IMR-90 (cell line): ENCODE data around the gene SLC35G6. TPM values are rescaled to one million over a fixed set of nuclear protein-coding genes. Genes with fewer than 3 reads are reported as not detected.

ENCODE experiments used
- ATAC-seq: fragments of 200-7000 bp; cut with Tn5 transposase; 2 replicates; pipeline ENCODE4 v1.9.1; 2020; ENCODE audit warnings: low read depth, mild to moderate bottlenecking, moderate library complexity
- BruUV-seq: library from RNA; stranded (reverse); fragments of 400-500 nt; replicated peaks from 2 replicates; lab custom pipeline; 2021; lab: Mats Ljungman, UMichigan
- CTCF ChIA-PET: fragments of 300-600 bp; formaldehyde crosslinking; extraction: SDS; loops from one replicate; lab custom pipeline; 2021; ENCODE audit warnings: antibody characterized with exemption; lab: Yijun Ruan, JAX
- POLR2A ChIA-PET: fragments of 300-600 bp; sonication (Branson Sonifier 250); formaldehyde crosslinking; loops from one replicate; lab custom pipeline; 2022; ENCODE audit warnings: antibody characterized with exemption; ENCODE audit not compliant: unreplicated experiment; lab: Charles Lee
- DNase-seq: peaks from one replicate; pipeline ENCODE4 v3.0.0; 2013
- H2AFZ ChIP-seq: replicated peaks from 2 replicates; pipeline ENCODE3; 2013; ENCODE audit warnings: low read length, mild to moderate bottlenecking; ENCODE audit not compliant: poor library complexity
- H2AK5ac ChIP-seq: 2 replicates; pipeline ENCODE4 v1.6.1; 2013; ENCODE audit warnings: low read depth, low read length, inconsistent platforms
- H2AK9ac ChIP-seq: replicated peaks from 2 replicates; pipeline ENCODE3; 2013; ENCODE audit warnings: mild to moderate bottlenecking, low read depth, low read length, moderate library complexity; ENCODE audit not compliant: poor library complexity
- H2BK120ac ChIP-seq: 2 replicates; pipeline ENCODE4 v1.6.1; 2013; ENCODE audit warnings: low read depth, low read length, inconsistent platforms
- H2BK15ac ChIP-seq: 3 replicates; pipeline ENCODE4 v1.6.1; 2013; ENCODE audit warnings: low read depth, low read length, inconsistent platforms
- H2BK20ac ChIP-seq: 2 replicates; pipeline ENCODE4 v1.6.1; 2013; ENCODE audit warnings: low read depth, mild to moderate bottlenecking, inconsistent platforms, low read length, moderate library complexity
- H2BK5ac ChIP-seq: 2 replicates; pipeline ENCODE4 v1.6.1; 2013; ENCODE audit warnings: mild to moderate bottlenecking, low read depth, low read length, inconsistent platforms; ENCODE audit not compliant: poor library complexity, severe bottlenecking
- H3K14ac ChIP-seq: replicated peaks from 2 replicates; pipeline ENCODE4 v1.6.1; 2013; ENCODE audit warnings: low read depth, low read length, inconsistent platforms
- H3K18ac ChIP-seq: 2 replicates; pipeline ENCODE4 v1.6.1; 2013; ENCODE audit warnings: low read depth, low read length, control low read depth
- H3K23ac ChIP-seq: 2 replicates; pipeline ENCODE4 v1.6.1; 2013; ENCODE audit warnings: low read depth, low read length, inconsistent platforms
- H3K27ac ChIP-seq: 2 replicates; pipeline ENCODE4 v1.5.1; 2013; ENCODE audit warnings: mild to moderate bottlenecking, control low read depth, low read length; ENCODE audit not compliant: insufficient read depth
- H3K27me3 ChIP-seq: 2 replicates; pipeline ENCODE4 v1.6.1; 2013; ENCODE audit warnings: low read length; ENCODE audit not compliant: control insufficient read depth, insufficient read depth
- H3K36me3 ChIP-seq: 2 replicates; pipeline ENCODE4 v1.6.1; 2013; ENCODE audit warnings: low read length, mixed read lengths; ENCODE audit not compliant: control insufficient read depth, insufficient read depth
- H3K4ac ChIP-seq: 2 replicates; pipeline ENCODE4 v1.6.1; 2013; ENCODE audit warnings: low read depth, low read length, inconsistent platforms
- H3K4me1 ChIP-seq: 2 replicates; pipeline ENCODE4 v1.6.1; 2013; ENCODE audit warnings: low read length, mixed read lengths; ENCODE audit not compliant: control insufficient read depth, insufficient read depth
- H3K4me2 ChIP-seq: 2 replicates; pipeline ENCODE4 v1.6.1; 2013; ENCODE audit warnings: low read depth, mild to moderate bottlenecking, control low read depth, low read length, moderate library complexity
- H3K4me3 ChIP-seq: 2 replicates; pipeline ENCODE4 v1.5.1; 2013; ENCODE audit warnings: low read depth, mild to moderate bottlenecking, control low read depth, low read length, moderate library complexity; ENCODE audit not compliant: insufficient read depth
- H3K56ac ChIP-seq: 2 replicates; pipeline ENCODE4 v1.6.1; 2013; ENCODE audit warnings: low read length, inconsistent platforms; ENCODE audit not compliant: insufficient read depth; ENCODE audit errors: extremely low read depth
- H3K79me1 ChIP-seq, 2 experiments: 2 replicates each; pipeline ENCODE4 v1.6.1; 2013; ENCODE audit warnings: low read length in 2 of 2, inconsistent platforms in 1 of 2, low read depth in 1 of 2
- H3K9ac ChIP-seq: 2 replicates; pipeline ENCODE4 v1.6.1; 2013; ENCODE audit warnings: low read depth, low read length, control low read depth
- H3K9me1 ChIP-seq: 2 replicates; pipeline ENCODE4 v1.6.1; 2013; ENCODE audit warnings: low read length, inconsistent platforms; ENCODE audit not compliant: insufficient read depth
- H3K9me3 ChIP-seq: 2 replicates; pipeline ENCODE4 v1.6.1; 2013; ENCODE audit warnings: low read length; ENCODE audit not compliant: control insufficient read depth, insufficient read depth
- H4K20me1 ChIP-seq: 2 replicates; pipeline ENCODE4 v1.6.1; 2013; ENCODE audit warnings: low read length, inconsistent platforms; ENCODE audit not compliant: insufficient read depth
- H4K5ac ChIP-seq: 2 replicates; pipeline ENCODE4 v1.6.1; 2013; ENCODE audit warnings: mild to moderate bottlenecking, low read depth, low read length, control low read depth
- H4K8ac ChIP-seq, 2 experiments: 2 replicates each; pipeline ENCODE4 v1.6.1; 2013; ENCODE audit warnings: low read depth in 2 of 2, low read length in 2 of 2, control low read depth in 1 of 2, inconsistent platforms in 1 of 2
- H4K91ac ChIP-seq: 2 replicates; pipeline ENCODE4 v1.6.1; 2013; ENCODE audit warnings: low read depth, low read length, inconsistent platforms; ENCODE audit not compliant: insufficient read depth
- CHD1 ChIP-seq: IDR thresholded peaks from 2 replicates; pipeline ENCODE4 v1.6.1; 2012; ENCODE audit warnings: low read depth, low read length, improper control_type of control experiment
- FOS ChIP-seq: fragments of 150-350 bp; IDR thresholded peaks from 2 replicates; pipeline ENCODE4 v1.6.1; 2016; ENCODE audit warnings: low read depth, low read length
- MAZ ChIP-seq: IDR thresholded peaks from 2 replicates; pipeline ENCODE4 v1.6.1; 2012; ENCODE audit warnings: low read depth, mild to moderate bottlenecking, low read length, improper control_type of control experiment, moderate library complexity, borderline replicate concordance
- MXI1 ChIP-seq: IDR thresholded peaks from 2 replicates; pipeline ENCODE4 v1.6.1; 2012; ENCODE audit warnings: low read depth, mild to moderate bottlenecking, low read length, moderate library complexity, borderline replicate concordance
- RAD21 ChIP-seq: IDR thresholded peaks from 2 replicates; pipeline ENCODE4 v1.6.1; 2012; ENCODE audit warnings: low read length, improper control_type of control experiment
- RCOR1 ChIP-seq: IDR thresholded peaks from 2 replicates; pipeline ENCODE4 v1.6.1; 2012; ENCODE audit warnings: mild to moderate bottlenecking, low read length, improper control_type of control experiment; ENCODE audit not compliant: insufficient replicate concordance
- RFX5 ChIP-seq: IDR thresholded peaks from 2 replicates; pipeline ENCODE4 v1.8.0; 2012; ENCODE audit warnings: low read depth, mild to moderate bottlenecking, low read length, moderate library complexity
- WGBS, 2 experiments: methylation state at CpG; one replicate each; pipeline versions ENCODE4 v1.1.5 to v1.1.7; 2013; ENCODE audit warnings: missing lambda C conversion rate in 2 of 2; ENCODE audit not compliant: insufficient read length in 1 of 2; ENCODE audit errors: extremely low coverage in 2 of 2; 5-methylcytosine and 5-hydroxymethylcytosine counted together
- dilution Hi-C: fragments of 300-500 bp; cut with HindIII; formaldehyde crosslinking; loops from one replicate; pipeline ENCODE4 v1.14.3; 2018; ENCODE audit warnings: low sequenced_read_pairs; ENCODE audit not compliant: unreplicated experiment
- in situ Hi-C: fragments of 300-500 bp; cut with MboI; formaldehyde crosslinking; loops from 3 replicates; pipeline ENCODE4 v1.14.3; 2019; ENCODE audit warnings: low sequenced_read_pairs, inconsistent platforms, mixed read lengths
- intact Hi-C: fragments of 100-400 bp; cut with micrococcal nuclease; formaldehyde crosslinking; loops from 2 replicates; pipeline ENCODE4 v1.10.0; 2022
- polyA plus RNA-seq, 3 experiments: library from polyadenylated mRNA; depleted of rRNA; stranded (reverse); fragments of >200 nt; gene quantifications; 2 replicates each; pipeline ENCODE4 v1.2.3, GENCODE V29; 2012; ENCODE audit warnings: low replicate concordance in 1 of 3
- total RNA-seq: library from RNA; depleted of rRNA; stranded (reverse); fragments of >200 nt; gene quantifications from 2 replicates; pipeline ENCODE4 v1.2.3, GENCODE V29; 2012

The SLC35G6 gene
- total and polyA plus RNA-seq, 2 of the 4 experiments (the other 2 are of a cell fraction), result not detected

- H2BK120ac ChIP-seq, result no peak overlapping the region
- H2AFZ ChIP-seq, result no peak overlapping the region
- peaks cover 50% of the 10 kb centered on the region for H3K27me3 ChIP-seq
- H3K4me3 ChIP-seq, result no peak overlapping the region
- ChIA-PET POLR2A (no interaction called here), CTCF (no interaction called here)
- H4K5ac ChIP-seq, result no peak overlapping the region
- H2BK15ac ChIP-seq, result no peak overlapping the region
- no peak overlapping the region for H3K14ac ChIP-seq
- DNase-seq, result no peak
- H3K9ac ChIP-seq, result no peak overlapping the region
- no peak overlapping the region for H2BK20ac ChIP-seq
- TF ChIP-seq RCOR1 (no peak), MAZ (no peak), FOS (no peak), CHD1 (no peak), RFX5 (no peak), RAD21 (no peak), MXI1 (no peak)
- no peak overlapping the region for H3K27ac ChIP-seq
- H3K56ac ChIP-seq, result no peak overlapping the region
- H3K23ac ChIP-seq, result no peak overlapping the region
- intact Hi-C loops, result no loop called here
- H4K8ac ChIP-seq, result no peak overlapping the region
- WGBS, 2 experiments, result no CpG with 5 or more reads among the region's 2 CpGs
- no peak overlapping the region for H4K91ac ChIP-seq
- H3K4me2 ChIP-seq, result no peak overlapping the region
- H2AK9ac ChIP-seq, result no peak overlapping the region
- H2BK5ac ChIP-seq, result no peak overlapping the region
- no peak overlapping the region for H2AK5ac ChIP-seq
- H3K9me3 ChIP-seq, result no peaks in the 10 kb centered on the region
- H3K4me1 ChIP-seq, result peaks cover 22% of the 10 kb centered on the region
- H3K18ac ChIP-seq, result no peak overlapping the region
- no peak overlapping the region for H3K4ac ChIP-seq
- dilution Hi-C loops, result no loop called here
- H3K9me1 ChIP-seq, result 0 out of 2 replicates have a peak, but pooled peaks cover 8% of the 10 kb centered on the region
- no TSS peak for BruUV-seq
- no peaks in the 10 kb centered on the region for H3K79me1 ChIP-seq
- 0 out of 2 replicates have a peak, but pooled peaks cover 3% of the 10 kb centered on the region for H4K20me1 ChIP-seq
- in situ Hi-C loops, result no loop called here
- no peak for ATAC-seq
- H3K36me3 ChIP-seq, result no peaks in the 10 kb centered on the region
Observed at GRCh38 chr17:7442142-7442541, 39.1 kb upstream of the SLC35G6 start.
